K562 (cell line): ENCODE measurements around the gene EFNB3. TPM values are rescaled to one million over a fixed set of nuclear protein-coding genes. Genes with fewer than 3 reads are reported as not detected.

Source experiments
- BHLHE40 ChIP-seq: IDR thresholded peaks from 2 replicates; pipeline ENCODE4 v1.6.1; 2011; ENCODE audit warnings: low read length, improper control_type of control experiment
- JUN ChIP-seq, 2 experiments: sonication (generic) in 1 of 2; formaldehyde crosslinking in 1 of 2; IDR thresholded peaks; 2 replicates each; pipeline versions ENCODE4 v1.6.1 to v1.8.0; 2012 to 2022; ENCODE audit warnings: borderline replicate concordance in 2 of 2, mild to moderate bottlenecking in 2 of 2, improper control_type of control experiment in 1 of 2, low read depth in 1 of 2, low read length in 1 of 2, missing genetic modification reagents in 1 of 2
- L3MBTL2 ChIP-seq: fragments of 450-650 bp; IDR thresholded peaks from 2 replicates; pipeline ENCODE4 v1.6.1; 2016; ENCODE audit warnings: mild to moderate bottlenecking, moderate library complexity
- PHB2 ChIP-seq: fragments of 450-650 bp; IDR thresholded peaks from 2 replicates; pipeline ENCODE4 v1.6.1; 2017; ENCODE audit warnings: low read depth
- POLR3A ChIP-seq: IDR thresholded peaks from 2 replicates; pipeline ENCODE4 v1.6.1; 2011; ENCODE audit warnings: borderline replicate concordance, mild to moderate bottlenecking, moderate library complexity; ENCODE audit not compliant: insufficient read length, insufficient read depth; ENCODE audit errors: extremely low read depth
- TAF7 ChIP-seq: fragments of 450-650 bp; IDR thresholded peaks from 2 replicates; pipeline ENCODE4 v1.6.1; 2016; ENCODE audit warnings: missing genetic modification characterization, missing compliant biosample characterization
- TRIM24 ChIP-seq, 2 experiments: fragments of 450-650 bp; IDR thresholded peaks; 2 replicates each; pipeline ENCODE4 v1.6.1; 2016
- ZNF280A ChIP-seq: fragments of 450-650 bp; IDR thresholded peaks from 2 replicates; pipeline ENCODE4 v1.6.1; 2018; ENCODE audit warnings: mild to moderate bottlenecking, low read depth; ENCODE audit not compliant: partially characterized antibody
- ZNF830 ChIP-seq: fragments of 250-450 bp; sonication (Bioruptor Pico); IDR thresholded peaks from 2 replicates; pipeline ENCODE4 v1.5.0; 2021; ENCODE audit warnings: mild to moderate bottlenecking
- polyA plus RNA-seq, 8 experiments: library from polyadenylated mRNA; depleted of rRNA in 4 of 8; stranded (reverse) in 5 of 8; unstranded in 3 of 8; fragments of >200 nt; fragmentation: Nextera tagmentation in 2 of 8; fragmentation: Illumina TruSeq in 1 of 8; extraction: Ambion mirVana in 2 of 8; extraction: Trizol in 1 of 8; gene quantifications; 2 replicates each; pipeline versions ENCODE4 v1.2.1 to v1.2.3, GENCODE V29; 2011 to 2014; ENCODE audit warnings: inconsistent platforms in 1 of 8, missing spikeins in 1 of 8
- total RNA-seq, 7 experiments: library from RNA; depleted of rRNA in 6 of 7; stranded (reverse); fragments of >200 nt in 6 of 7; fragmentation: Illumina TruSeq in 2 of 7; extraction: Trizol in 2 of 7; gene quantifications; 2 replicates each; pipeline versions ENCODE4 v1.2.1 to v1.2.3, GENCODE V29; 2011 to 2021; ENCODE audit warnings: low replicate concordance in 1 of 7
- TF ChIP-seq, protein P1 (sequence below): fragments of 450-650 bp; IDR thresholded peaks from 2 replicates; pipeline ENCODE4 v1.6.1; 2016; ENCODE audit warnings: mild to moderate bottlenecking, moderate library complexity
- TF ChIP-seq, protein P2 (sequence below): sonication (generic); formaldehyde crosslinking; IDR thresholded peaks from 2 replicates; pipeline ENCODE4 v1.8.0; 2022; ENCODE audit warnings: mild to moderate bottlenecking, missing genetic modification reagents

Gene EFNB3
- total and polyA plus RNA-seq, 9 of the 15 experiments (the other 6 are each of a cell fraction or from before 2014, with no cell fraction given) = not detected

GRCh38 chr17:7700510-7700909 is 4.5 kb upstream of the EFNB3 start (continued):
- TF ChIP-seq, protein P1, sequence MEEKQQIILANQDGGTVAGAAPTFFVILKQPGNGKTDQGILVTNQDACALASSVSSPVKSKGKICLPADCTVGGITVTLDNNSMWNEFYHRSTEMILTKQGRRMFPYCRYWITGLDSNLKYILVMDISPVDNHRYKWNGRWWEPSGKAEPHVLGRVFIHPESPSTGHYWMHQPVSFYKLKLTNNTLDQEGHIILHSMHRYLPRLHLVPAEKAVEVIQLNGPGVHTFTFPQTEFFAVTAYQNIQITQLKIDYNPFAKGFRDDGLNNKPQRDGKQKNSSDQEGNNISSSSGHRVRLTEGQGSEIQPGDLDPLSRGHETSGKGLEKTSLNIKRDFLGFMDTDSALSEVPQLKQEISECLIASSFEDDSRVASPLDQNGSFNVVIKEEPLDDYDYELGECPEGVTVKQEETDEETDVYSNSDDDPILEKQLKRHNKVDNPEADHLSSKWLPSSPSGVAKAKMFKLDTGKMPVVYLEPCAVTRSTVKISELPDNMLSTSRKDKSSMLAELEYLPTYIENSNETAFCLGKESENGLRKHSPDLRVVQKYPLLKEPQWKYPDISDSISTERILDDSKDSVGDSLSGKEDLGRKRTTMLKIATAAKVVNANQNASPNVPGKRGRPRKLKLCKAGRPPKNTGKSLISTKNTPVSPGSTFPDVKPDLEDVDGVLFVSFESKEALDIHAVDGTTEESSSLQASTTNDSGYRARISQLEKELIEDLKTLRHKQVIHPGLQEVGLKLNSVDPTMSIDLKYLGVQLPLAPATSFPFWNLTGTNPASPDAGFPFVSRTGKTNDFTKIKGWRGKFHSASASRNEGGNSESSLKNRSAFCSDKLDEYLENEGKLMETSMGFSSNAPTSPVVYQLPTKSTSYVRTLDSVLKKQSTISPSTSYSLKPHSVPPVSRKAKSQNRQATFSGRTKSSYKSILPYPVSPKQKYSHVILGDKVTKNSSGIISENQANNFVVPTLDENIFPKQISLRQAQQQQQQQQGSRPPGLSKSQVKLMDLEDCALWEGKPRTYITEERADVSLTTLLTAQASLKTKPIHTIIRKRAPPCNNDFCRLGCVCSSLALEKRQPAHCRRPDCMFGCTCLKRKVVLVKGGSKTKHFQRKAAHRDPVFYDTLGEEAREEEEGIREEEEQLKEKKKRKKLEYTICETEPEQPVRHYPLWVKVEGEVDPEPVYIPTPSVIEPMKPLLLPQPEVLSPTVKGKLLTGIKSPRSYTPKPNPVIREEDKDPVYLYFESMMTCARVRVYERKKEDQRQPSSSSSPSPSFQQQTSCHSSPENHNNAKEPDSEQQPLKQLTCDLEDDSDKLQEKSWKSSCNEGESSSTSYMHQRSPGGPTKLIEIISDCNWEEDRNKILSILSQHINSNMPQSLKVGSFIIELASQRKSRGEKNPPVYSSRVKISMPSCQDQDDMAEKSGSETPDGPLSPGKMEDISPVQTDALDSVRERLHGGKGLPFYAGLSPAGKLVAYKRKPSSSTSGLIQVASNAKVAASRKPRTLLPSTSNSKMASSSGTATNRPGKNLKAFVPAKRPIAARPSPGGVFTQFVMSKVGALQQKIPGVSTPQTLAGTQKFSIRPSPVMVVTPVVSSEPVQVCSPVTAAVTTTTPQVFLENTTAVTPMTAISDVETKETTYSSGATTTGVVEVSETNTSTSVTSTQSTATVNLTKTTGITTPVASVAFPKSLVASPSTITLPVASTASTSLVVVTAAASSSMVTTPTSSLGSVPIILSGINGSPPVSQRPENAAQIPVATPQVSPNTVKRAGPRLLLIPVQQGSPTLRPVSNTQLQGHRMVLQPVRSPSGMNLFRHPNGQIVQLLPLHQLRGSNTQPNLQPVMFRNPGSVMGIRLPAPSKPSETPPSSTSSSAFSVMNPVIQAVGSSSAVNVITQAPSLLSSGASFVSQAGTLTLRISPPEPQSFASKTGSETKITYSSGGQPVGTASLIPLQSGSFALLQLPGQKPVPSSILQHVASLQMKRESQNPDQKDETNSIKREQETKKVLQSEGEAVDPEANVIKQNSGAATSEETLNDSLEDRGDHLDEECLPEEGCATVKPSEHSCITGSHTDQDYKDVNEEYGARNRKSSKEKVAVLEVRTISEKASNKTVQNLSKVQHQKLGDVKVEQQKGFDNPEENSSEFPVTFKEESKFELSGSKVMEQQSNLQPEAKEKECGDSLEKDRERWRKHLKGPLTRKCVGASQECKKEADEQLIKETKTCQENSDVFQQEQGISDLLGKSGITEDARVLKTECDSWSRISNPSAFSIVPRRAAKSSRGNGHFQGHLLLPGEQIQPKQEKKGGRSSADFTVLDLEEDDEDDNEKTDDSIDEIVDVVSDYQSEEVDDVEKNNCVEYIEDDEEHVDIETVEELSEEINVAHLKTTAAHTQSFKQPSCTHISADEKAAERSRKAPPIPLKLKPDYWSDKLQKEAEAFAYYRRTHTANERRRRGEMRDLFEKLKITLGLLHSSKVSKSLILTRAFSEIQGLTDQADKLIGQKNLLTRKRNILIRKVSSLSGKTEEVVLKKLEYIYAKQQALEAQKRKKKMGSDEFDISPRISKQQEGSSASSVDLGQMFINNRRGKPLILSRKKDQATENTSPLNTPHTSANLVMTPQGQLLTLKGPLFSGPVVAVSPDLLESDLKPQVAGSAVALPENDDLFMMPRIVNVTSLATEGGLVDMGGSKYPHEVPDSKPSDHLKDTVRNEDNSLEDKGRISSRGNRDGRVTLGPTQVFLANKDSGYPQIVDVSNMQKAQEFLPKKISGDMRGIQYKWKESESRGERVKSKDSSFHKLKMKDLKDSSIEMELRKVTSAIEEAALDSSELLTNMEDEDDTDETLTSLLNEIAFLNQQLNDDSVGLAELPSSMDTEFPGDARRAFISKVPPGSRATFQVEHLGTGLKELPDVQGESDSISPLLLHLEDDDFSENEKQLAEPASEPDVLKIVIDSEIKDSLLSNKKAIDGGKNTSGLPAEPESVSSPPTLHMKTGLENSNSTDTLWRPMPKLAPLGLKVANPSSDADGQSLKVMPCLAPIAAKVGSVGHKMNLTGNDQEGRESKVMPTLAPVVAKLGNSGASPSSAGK = peak; percentile 84
- no peak for TF ChIP-seq TAF7
- no peak for TF ChIP-seq PHB2
- 0 out of 2 replicates have a peak, but pooled peaks have one; percentile 47 for TF ChIP-seq JUN (IDR thresholded peaks at IDR 0.05; ENCODE audit: borderline replicate concordance, low read depth, low read length)
- no peak for TF ChIP-seq JUN (CRISPR knock-in tag; IDR thresholded peaks at IDR 0.05; ENCODE audit: borderline replicate concordance)
- peak; percentile 95 for TF ChIP-seq L3MBTL2
- no peak for TF ChIP-seq ZNF830 (CRISPR knock-in tag)
- peak; percentile 36; the same call in 1 of the 2 replicates for TF ChIP-seq BHLHE40
- no peak for TF ChIP-seq ZNF280A
- TF ChIP-seq, protein P2, sequence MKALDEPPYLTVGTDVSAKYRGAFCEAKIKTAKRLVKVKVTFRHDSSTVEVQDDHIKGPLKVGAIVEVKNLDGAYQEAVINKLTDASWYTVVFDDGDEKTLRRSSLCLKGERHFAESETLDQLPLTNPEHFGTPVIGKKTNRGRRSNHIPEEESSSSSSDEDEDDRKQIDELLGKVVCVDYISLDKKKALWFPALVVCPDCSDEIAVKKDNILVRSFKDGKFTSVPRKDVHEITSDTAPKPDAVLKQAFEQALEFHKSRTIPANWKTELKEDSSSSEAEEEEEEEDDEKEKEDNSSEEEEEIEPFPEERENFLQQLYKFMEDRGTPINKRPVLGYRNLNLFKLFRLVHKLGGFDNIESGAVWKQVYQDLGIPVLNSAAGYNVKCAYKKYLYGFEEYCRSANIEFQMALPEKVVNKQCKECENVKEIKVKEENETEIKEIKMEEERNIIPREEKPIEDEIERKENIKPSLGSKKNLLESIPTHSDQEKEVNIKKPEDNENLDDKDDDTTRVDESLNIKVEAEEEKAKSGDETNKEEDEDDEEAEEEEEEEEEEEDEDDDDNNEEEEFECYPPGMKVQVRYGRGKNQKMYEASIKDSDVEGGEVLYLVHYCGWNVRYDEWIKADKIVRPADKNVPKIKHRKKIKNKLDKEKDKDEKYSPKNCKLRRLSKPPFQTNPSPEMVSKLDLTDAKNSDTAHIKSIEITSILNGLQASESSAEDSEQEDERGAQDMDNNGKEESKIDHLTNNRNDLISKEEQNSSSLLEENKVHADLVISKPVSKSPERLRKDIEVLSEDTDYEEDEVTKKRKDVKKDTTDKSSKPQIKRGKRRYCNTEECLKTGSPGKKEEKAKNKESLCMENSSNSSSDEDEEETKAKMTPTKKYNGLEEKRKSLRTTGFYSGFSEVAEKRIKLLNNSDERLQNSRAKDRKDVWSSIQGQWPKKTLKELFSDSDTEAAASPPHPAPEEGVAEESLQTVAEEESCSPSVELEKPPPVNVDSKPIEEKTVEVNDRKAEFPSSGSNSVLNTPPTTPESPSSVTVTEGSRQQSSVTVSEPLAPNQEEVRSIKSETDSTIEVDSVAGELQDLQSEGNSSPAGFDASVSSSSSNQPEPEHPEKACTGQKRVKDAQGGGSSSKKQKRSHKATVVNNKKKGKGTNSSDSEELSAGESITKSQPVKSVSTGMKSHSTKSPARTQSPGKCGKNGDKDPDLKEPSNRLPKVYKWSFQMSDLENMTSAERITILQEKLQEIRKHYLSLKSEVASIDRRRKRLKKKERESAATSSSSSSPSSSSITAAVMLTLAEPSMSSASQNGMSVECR (CRISPR knock-in tag) = no peak
- no peak for TF ChIP-seq POLR3A
- no peak for TF ChIP-seq TRIM24 (IDR thresholded peaks at IDR 0.05)
